Measurements from ENCODE around the gene HEATR5A. TPM values are rescaled to one million over a fixed set of nuclear protein-coding genes. Genes with fewer than 3 reads are reported as not detected.

HEATR5A gene
- total and polyA plus RNA-seq, 2 donors (not counting 1 experiment from before 2014, with no cell fraction given) = 4.8 to 22.1 TPM

DNA sequence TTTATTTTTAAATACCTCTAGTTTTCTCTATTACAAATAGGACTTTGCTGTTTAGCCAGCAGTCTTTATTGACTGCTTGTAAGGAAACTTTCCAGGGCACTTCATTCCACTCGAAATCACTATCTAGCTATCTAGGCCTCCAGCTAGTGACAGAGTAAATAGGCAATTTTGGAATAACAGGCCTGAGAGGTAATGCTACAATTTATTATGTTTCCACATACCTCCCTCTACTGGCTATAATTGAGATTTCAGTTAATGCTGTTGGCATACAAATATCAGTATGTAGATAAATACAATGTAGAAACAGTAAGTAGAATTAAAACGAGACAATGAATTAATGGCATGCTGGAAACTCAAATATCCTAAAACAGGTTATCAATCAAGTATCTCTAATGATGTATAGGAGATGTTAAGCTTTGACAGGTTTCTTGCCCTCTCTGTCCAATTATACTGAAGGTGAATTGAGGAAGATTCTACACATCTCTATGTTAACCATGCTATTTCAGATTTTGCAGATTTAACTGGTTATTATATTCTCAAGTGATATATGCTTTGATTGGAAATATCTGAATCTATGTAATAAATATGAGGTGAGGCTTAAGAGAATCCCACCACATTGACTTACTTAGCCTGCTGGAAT lies 29.7 kb upstream of the HEATR5A start:
- intact Hi-C loops (cut with micrococcal nuclease) = loop anchor here (10.0 kb wide), 1 partner anchor 895 kb away; the partner anchor contains the start of gene G2E3

DNA sequence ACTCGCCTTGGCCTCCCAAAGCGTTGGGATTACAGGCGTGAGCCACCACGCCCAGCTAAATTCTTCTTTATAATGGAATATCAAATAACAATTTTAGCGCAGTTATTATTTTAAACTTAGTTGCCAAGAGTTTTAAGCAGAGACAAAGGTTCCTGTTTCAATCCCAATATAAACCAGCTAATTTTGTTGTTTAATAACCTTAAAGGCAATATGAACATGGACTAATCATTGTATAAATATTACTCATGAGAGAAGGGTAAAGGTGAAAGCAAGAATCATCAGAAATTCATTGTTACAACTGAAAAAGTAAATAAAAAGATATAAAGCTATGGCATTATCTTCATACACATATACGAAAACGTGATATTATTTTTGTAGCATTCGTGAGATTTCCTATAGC lies 28.8 kb upstream of the HEATR5A start:
- H3K4me2 ChIP-seq (replicated peaks; ENCODE audit: low read depth, low read length, poor library complexity, severe bottlenecking) = no peak overlapping the region
- CTCF ChIA-PET = interaction anchor here (1.1 to 1.5 kb wide), 3 partner anchors 8 to 30 kb away, joined by 3 to 17 read pairs (median 4); partner anchors contain the start of genes DTD2 and HEATR5A
- H3K4me3 ChIP-seq (ENCODE audit: control extremely low read depth in 1 of 5, extremely low read depth in 1 of 5, insufficient read depth in 1 of 5, low read depth in 2 of 5, low read length in 4 of 5) = no peak overlapping the region
- Mint-ChIP-seq H3K9me3 (ENCODE audit: insufficient read depth) (no peaks in the 10 kb centered on the region), H3K4me1 (no peaks in the 10 kb centered on the region), H3K27me3 (no peaks in the 10 kb centered on the region), H3K4me3 (no peak overlapping the region), H3K27ac (no peak overlapping the region)
- H2AFZ ChIP-seq (ENCODE audit: insufficient read depth, low read depth, low read length, poor library complexity, severe bottlenecking) = no peak overlapping the region
- no peak for ATAC-seq (ENCODE audit: low read depth)
- no peak overlapping the region for H3K9ac ChIP-seq (ENCODE audit: low read length)
- POLR2A ChIA-PET = no interaction called here
- H3K4me1 ChIP-seq (ENCODE audit: control insufficient read depth in 2 of 2, insufficient read depth in 2 of 2, low read length in 2 of 2) = no peaks in the 10 kb centered on the region
- TF ChIP-seq, protein P1, sequence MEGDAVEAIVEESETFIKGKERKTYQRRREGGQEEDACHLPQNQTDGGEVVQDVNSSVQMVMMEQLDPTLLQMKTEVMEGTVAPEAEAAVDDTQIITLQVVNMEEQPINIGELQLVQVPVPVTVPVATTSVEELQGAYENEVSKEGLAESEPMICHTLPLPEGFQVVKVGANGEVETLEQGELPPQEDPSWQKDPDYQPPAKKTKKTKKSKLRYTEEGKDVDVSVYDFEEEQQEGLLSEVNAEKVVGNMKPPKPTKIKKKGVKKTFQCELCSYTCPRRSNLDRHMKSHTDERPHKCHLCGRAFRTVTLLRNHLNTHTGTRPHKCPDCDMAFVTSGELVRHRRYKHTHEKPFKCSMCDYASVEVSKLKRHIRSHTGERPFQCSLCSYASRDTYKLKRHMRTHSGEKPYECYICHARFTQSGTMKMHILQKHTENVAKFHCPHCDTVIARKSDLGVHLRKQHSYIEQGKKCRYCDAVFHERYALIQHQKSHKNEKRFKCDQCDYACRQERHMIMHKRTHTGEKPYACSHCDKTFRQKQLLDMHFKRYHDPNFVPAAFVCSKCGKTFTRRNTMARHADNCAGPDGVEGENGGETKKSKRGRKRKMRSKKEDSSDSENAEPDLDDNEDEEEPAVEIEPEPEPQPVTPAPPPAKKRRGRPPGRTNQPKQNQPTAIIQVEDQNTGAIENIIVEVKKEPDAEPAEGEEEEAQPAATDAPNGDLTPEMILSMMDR (IDR thresholded peaks at IDR 0.05) = no peak
- TF ChIP-seq EZH2 (IDR thresholded peaks at IDR 0.05; ENCODE audit: borderline replicate concordance, insufficient read depth, low read depth, low read length, poor library complexity, severe bottlenecking) = no peak
- no peaks in the 10 kb centered on the region for H4K20me1 ChIP-seq (ENCODE audit: control insufficient read depth, insufficient read depth, low read length, poor library complexity, severe bottlenecking)
- no peak overlapping the region for H3K27ac ChIP-seq (ENCODE audit: low read length in 2 of 2)
- WGBS (ENCODE audit: insufficient coverage) = 100% methylated on average over 1 of the region's 8 CpGs
- H3K36me3 ChIP-seq (replicated peaks in 1 of 2; ENCODE audit: control extremely low read depth in 1 of 2, control insufficient read depth in 1 of 2, extremely low read depth in 1 of 2, insufficient read depth in 2 of 2, low read length in 1 of 2) = peaks cover 4 to 27% of the 10 kb centered on the region in 2 experiments
- intact Hi-C loops (cut with micrococcal nuclease) = no loop called here
- no peaks in the 10 kb centered on the region for H3K9me3 ChIP-seq (ENCODE audit: control extremely low read depth in 1 of 3, control insufficient read depth in 2 of 3, insufficient read depth in 1 of 3, low read length in 2 of 3)
- DNase-seq = no peak
- H3K27me3 ChIP-seq (replicated peaks in 1 of 4; ENCODE audit: control extremely low read depth in 1 of 4, control insufficient read depth in 3 of 4, insufficient read depth in 4 of 4, low read length in 3 of 4) = no peaks in the 10 kb centered on the region
- H3K79me2 ChIP-seq (ENCODE audit: control insufficient read depth, insufficient read depth, low read length) = no peaks in the 10 kb centered on the region

More for the DNA sequence above, 29.7 kb upstream of the HEATR5A start:
- POLR2A ChIA-PET = interaction anchor here (0.7 kb wide), 1 partner anchor 29 kb away, joined by 3 read pairs; no protein-coding TSS in a partner anchor
- Histone ChIP-seq H4K20me1 (ENCODE audit: control insufficient read depth, insufficient read depth, low read length, poor library complexity, severe bottlenecking) (no peaks in the 10 kb centered on the region), H3K4me3 (ENCODE audit: control extremely low read depth in 1 of 5, extremely low read depth in 1 of 5, insufficient read depth in 1 of 5, low read depth in 2 of 5, low read length in 4 of 5) (no peak overlapping the region), H3K79me2 (ENCODE audit: control insufficient read depth, insufficient read depth, low read length) (no peaks in the 10 kb centered on the region), H3K36me3 (replicated peaks in 1 of 2; ENCODE audit: control extremely low read depth in 1 of 2, control insufficient read depth in 1 of 2, extremely low read depth in 1 of 2, insufficient read depth in 2 of 2, low read length in 1 of 2) (peaks cover 3 to 27% of the 10 kb centered on the region in 2 experiments), H3K9me3 (ENCODE audit: control extremely low read depth in 1 of 3, control insufficient read depth in 2 of 3, insufficient read depth in 1 of 3, low read length in 2 of 3) (no peaks in the 10 kb centered on the region), H2AFZ (ENCODE audit: insufficient read depth, low read depth, low read length, poor library complexity, severe bottlenecking) (no peak overlapping the region), H3K4me2 (replicated peaks; ENCODE audit: low read depth, low read length, poor library complexity, severe bottlenecking) (no peak overlapping the region), H3K27ac (ENCODE audit: low read length in 2 of 2) (no peak overlapping the region), H3K27me3 (replicated peaks in 1 of 4; ENCODE audit: control extremely low read depth in 1 of 4, control insufficient read depth in 3 of 4, insufficient read depth in 4 of 4, low read length in 3 of 4) (no peaks in the 10 kb centered on the region), H3K4me1 (ENCODE audit: control insufficient read depth in 2 of 2, insufficient read depth in 2 of 2, low read length in 2 of 2) (no peaks in the 10 kb centered on the region), H3K9ac (ENCODE audit: low read length) (no peak overlapping the region)
- H3K4me1 Mint-ChIP-seq = peaks cover 2% of the 10 kb centered on the region
- WGBS (ENCODE audit: insufficient coverage) = no CpG with 5 or more reads among the region's 2 CpGs
- CTCF ChIA-PET = interaction anchor here (1.1 to 1.5 kb wide), 2 partner anchors 8 to 31 kb away, joined by 4 to 17 read pairs; partner anchors contain the start of genes DTD2 and HEATR5A
- TF ChIP-seq, protein P1 (IDR thresholded peaks at IDR 0.05) = peak; percentile 73
- no peak for TF ChIP-seq EZH2 (IDR thresholded peaks at IDR 0.05; ENCODE audit: borderline replicate concordance, insufficient read depth, low read depth, low read length, poor library complexity, severe bottlenecking)
- no peaks in the 10 kb centered on the region for H3K27me3 Mint-ChIP-seq
- DNase-seq = peak; percentile 37
- H3K4me3 Mint-ChIP-seq = no peak overlapping the region
- no peak overlapping the region for H3K27ac Mint-ChIP-seq
- no peaks in the 10 kb centered on the region for H3K9me3 Mint-ChIP-seq (ENCODE audit: insufficient read depth)
- peak; percentile 47 for ATAC-seq (ENCODE audit: low read depth)
